Fibroblast of the conjunctiva (primary cell): ENCODE results near the gene CDK12.
"Not testable (repeated sequence)": the region's sequence is repeated elsewhere in the genome, so short reads cannot be mapped to it uniquely, and the experiment has no call there.

Experiments used
- DNase-seq: peaks from one replicate; pipeline ENCODE4 v3.0.0-alpha.2; 2010; ENCODE audit warnings: low read depth

Gene CDK12

DNA sequence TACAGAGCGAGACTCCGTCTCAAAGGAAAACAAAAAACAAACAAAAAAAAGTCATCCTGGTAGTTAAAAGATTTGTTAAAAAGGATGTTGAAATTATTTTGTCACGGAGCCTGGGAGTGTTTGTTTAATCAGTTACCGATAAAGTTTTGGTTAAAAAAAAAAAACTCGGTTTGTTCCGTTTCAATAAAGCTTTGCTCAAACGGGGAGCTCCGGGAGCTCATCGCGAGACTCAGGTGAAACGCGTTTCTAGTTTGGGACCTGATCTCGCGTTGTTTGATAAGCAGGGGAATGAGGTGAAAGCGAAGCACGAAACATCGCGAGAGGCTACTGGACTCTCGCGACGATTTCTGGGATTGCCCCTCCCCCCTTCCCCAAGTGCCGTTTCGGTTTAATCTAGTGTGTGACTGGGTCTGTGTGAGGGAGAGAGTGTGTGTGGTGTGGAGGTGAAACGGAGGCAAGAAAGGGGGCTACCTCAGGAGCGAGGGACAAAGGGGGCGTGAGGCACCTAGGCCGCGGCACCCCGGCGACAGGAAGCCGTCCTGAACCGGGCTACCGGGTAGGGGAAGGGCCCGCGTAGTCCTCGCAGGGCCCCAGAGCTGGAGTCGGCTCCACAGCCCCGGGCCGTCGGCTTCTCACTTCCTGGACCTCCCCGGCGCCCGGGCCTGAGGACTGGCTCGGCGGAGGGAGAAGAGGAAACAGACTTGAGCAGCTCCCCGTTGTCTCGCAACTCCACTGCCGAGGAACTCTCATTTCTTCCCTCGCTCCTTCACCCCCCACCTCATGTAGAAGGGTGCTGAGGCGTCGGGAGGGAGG, at the start of gene CDK12:
Gene CDK12 (plus strand): TSS at position 374 of the 813 bp plus-strand sequence. CDS start 586 bp downstream, outside the sequence.
- DNase-seq = peak; percentile 99

DNA sequence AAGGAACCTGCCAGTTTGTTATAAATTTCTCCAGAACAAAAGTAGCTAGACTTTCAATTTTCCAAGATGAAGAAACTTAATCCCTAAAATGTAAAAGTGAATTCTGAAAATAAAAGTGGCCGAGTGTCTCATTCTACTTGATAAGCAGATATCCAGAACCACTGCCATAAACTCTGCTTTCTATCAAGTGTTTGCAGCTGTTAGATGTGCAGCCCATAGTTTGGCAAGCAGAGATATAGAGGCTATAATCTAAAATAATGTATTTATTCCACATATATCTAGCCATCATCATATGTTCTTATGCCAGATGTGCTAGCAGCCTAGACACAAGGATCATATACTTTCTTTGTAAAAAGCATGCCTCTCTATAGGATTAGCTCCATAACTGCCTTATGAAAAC, 45.1 kb upstream of the CDK12 start:
- DNase-seq = no peak

DNA sequence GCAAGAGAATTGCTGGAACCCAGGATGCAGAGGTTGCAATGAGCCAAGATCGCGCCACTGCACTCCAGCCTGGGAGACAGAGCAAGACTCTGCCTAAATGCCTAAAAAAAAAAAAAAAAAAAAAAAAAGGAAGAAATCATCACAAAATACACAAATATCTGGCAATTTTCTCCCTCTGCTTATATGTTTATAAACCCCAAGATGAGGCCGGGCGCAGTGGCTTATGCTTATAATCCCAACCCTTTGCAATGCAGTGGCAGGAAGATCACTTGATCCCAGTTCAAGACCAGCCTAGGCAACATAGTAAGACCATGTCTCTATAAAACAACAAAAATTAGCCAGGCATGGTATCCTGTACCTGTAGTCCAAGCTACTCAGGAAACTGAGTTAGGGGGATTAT, 31.7 kb upstream of the CDK12 start:
- DNase-seq = no peak

DNA sequence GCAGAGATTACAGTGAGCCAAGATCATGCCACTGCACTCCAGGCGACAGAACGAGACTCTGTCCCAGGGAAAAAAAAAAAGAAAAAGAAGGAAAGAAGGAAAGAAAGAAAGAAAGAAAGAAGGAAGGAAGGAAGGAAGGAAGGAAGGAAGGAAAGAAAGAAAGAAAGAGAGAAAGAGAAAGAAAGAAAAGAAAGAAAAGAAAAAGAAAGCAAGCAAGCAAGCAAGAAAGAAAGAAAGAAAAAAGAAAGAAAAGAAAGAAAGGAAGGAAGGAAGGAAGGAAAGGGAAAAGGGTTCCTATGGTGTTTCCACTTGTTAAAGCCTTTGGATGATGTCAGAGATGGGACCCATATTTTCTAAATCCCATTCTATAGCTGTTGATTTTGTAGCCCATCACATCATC, 21.4 kb upstream of the CDK12 start:
- not testable (repeated sequence) for DNase-seq

GRCh38 chr17:39443326-39443725, 18.0 kb upstream of the CDK12 start:
- DNase-seq = no peak

DNA sequence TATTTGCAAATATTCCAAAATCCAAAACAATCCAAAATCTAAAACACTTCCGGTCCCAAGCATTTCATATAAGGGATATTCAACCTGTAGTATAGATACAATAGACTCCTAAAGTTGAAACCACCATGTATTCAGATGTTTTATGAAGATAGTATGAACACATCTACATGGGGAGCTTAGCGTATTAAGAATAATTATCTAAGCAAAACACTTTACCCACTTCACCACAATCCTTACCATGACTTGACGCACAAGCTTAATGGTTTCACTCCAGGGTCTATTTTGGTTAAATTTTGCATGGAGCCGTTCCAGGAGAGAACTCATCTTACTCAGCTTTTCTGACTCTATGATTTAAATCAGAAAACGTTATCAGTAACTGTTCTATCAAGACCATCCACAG, 13.7 kb upstream of the CDK12 start:
- DNase-seq = no peak

DNA sequence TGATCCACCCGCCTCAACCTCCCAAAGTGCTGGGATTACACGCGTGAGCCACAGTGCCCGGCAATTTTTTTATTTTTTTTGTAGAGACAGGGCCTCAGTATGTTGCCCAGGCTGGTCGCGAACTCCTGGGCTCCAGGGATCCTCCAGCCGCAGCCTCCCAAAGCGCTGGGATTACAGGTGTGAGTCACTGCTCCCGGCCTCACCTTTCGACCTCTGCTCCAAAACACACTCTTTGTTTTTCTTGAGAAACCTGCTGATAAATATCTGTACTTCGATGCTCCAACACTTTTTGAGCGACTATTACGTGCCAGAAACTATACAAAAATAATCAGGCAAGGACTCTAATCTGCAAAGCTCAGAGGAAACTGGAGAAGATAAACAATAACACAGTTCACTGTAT, 11.2 kb upstream of the CDK12 start:
- no peak for DNase-seq

DNA sequence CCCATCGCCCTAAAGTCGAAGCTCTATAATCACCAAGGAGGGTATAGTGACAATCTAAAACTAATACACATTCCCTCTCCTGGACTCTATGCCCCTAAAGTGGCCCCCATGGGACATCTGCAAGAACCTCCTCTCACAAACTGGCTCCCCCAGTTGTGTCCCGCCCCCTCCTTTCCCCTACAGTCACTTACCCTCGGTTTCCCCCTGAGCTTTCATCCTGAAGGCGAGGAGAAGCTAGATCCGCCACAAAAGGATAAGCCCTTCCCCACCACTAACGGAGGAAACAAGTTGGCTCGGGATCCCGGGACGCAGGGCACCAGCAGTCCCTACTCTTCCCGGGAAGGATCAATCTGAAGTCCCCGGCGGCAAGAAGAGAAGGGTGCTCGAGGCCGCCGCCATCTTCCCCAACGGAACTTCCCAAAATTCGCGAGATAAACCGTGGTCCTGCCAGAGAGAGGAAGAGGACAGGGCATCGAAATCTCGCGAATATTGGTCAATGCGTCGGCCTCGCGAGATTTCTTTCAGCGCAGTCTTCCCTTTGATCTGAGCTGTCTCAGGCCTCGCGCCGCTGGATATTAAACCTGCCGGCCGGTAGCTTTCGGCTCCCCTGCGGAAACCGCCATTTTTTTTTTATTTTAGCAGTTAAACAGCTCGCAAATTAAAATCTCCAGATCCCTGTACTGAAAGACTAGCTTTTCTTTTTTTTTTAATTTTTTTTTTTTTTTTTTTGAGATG, 10.3 kb upstream of the CDK12 start, which contains the start of gene MED1:
Gene MED1 (minus strand): TSS at position 417 of the 735 bp plus-strand sequence. CDS start 201 bp downstream, at position 216.
- DNase-seq = peak; percentile 97

- DNase-seq = no peak
These were observed 5.4 kb upstream of the CDK12 start for GRCh38 chr17:39455919-39456318.

GRCh38 chr17:39461926-39462569, 762 bp downstream of the CDK12 start:
- no peak for DNase-seq

- no peak for DNase-seq
These were observed 1.5 kb downstream of the CDK12 start for GRCh38 chr17:39462631-39463375.

DNA sequence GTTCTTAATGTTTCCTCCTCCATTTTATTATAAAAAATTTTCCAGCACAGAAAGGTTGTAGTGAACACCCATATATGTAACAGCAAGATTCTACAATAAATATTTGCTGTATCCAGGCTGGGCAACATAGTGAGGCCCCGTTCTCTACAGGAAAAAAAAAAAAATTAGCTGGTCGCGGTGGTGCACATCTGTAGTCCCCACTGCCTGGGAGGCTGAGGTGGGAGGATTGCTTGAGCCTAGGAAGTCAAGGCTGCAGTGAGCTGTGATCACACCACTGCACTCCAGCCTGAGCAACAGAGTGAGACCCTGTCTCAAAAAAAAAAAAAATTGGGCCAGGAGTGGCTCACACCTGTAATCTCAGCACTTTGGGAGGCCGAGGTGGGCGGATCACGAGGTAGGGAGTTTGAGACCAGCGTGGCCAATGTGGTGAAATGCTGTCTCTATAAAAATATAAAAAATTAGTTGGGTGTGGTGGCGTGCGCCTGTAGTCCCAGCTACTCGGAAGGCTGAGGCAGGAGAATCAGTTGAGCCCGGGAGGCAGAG, 3.4 kb downstream of the CDK12 start:
- DNase-seq = not testable (repeated sequence)

GRCh38 chr17:39468610-39469009, 7.3 kb downstream of the CDK12 start:
- DNase-seq = not testable (repeated sequence)

DNA sequence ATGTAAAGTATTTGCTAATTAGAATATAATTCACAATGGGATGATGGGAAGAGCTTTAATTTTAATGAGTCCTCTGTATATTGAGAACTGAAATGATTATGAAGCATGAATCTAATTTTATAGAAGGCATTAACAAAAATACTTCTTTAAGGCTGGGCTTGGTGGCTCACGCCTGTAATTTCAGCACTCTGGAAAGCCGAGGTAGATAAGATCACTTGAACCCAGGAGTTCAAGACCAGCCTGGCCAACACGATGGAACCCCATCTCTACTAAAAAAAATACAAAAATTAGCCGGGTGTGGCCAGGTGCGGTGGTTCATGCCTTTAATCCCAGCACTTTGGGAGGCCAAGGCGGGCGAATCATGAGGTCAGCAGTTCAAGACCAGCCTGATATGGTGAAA, 12.0 kb downstream of the CDK12 start:
- no peak for DNase-seq

- DNase-seq = not testable (repeated sequence)
These were observed 18.3 kb downstream of the CDK12 start for GRCh38 chr17:39479631-39480030.

GRCh38 chr17:39483506-39483905, 22.2 kb downstream of the CDK12 start:
- no peak for DNase-seq

- DNase-seq = no peak
These were observed 22.9 kb downstream of the CDK12 start for GRCh38 chr17:39484178-39484577.

DNA sequence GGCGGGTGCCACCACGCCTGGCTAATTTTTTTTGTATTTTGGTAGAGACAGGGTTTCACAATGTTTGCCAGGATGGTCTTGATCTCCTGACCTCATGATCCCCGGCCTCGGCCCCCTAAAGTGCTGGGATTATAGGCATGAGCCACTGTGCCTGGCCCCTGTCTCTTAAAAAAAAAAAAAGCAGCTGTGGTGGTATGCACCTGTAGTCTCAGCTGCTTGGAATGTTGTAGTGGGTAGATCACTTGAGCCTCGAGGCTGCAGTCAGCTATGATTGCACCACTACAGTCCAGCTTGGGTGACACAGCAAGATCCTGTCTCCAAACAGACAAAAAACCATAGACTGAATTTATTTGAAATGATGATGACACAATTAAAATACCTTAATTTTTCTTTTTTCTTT, 24.3 kb downstream of the CDK12 start:
- peak; percentile 69 for DNase-seq

DNA sequence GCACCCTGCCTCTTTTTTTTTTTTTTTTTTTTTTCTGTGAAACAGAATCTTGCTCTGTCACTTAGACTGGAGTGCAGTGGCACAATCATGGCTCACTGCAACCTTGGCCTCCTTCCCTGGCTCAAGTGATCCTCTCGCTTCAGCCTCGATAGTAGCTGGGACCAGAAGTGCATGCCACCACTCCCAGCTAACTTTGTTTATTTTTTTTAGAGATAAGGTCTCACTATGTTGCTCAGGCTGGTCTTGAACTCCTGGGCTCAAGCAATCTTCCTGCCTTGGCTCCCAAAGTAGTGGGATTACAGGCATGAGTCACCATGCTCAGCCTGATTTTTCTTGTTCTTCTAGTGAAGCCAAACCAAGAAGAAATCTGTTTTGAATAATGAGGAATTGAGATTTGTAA, 25.0 kb downstream of the CDK12 start:
- DNase-seq = peak; percentile 65

- not testable (repeated sequence) for DNase-seq
These were observed 26.2 kb downstream of the CDK12 start for GRCh38 chr17:39487490-39487889.

- DNase-seq = no peak
These were observed 26.7 kb downstream of the CDK12 start for GRCh38 chr17:39487946-39488345.

GRCh38 chr17:39496921-39497320, 35.6 kb downstream of the CDK12 start:
- DNase-seq = not testable (repeated sequence)
